Fibroblast of peridontal ligament (primary cell): ENCODE measurements around the gene ANTXR1.

Experiments used
- DNase-seq: peaks from one replicate; pipeline ENCODE4 v3.0.0-alpha.2; 2010; ENCODE audit errors: extremely low read depth

Gene ANTXR1

GRCh38 chr2:69132960-69133590 is 120.1 kb downstream of the ANTXR1 start:
- no peak for DNase-seq

GRCh38 chr2:69133898-69134297 is 120.9 kb downstream of the ANTXR1 start:
- DNase-seq, result no peak

- peak; percentile 23 for DNase-seq
These were observed 121.4 kb downstream of the ANTXR1 start for GRCh38 chr2:69134306-69134945.

DNA sequence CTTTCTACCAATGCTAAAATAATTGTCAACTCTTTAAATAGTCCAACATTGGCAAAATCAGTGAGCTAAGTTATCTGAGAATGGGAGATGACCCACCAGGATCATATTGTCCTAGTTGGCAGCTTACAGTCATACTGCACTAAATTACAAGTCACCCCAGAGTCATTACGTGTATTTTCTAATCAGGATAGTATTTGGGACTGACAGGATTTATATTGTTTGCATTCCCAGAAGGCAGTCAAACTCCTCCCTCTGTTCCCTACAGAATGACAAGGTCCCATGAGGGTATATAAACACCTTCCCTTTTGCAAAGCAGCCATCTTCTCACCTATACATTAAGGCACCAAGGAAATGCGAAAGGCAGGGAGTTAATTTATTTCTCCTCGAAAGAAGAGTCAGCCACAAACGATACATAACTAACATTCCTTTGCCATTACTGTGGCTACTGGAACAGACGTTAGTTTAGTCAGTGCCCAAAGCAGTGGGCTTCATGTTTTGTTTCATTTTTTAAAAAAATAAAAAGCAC is 125.3 kb downstream of the ANTXR1 start:
- peak; percentile 77 for DNase-seq

DNA sequence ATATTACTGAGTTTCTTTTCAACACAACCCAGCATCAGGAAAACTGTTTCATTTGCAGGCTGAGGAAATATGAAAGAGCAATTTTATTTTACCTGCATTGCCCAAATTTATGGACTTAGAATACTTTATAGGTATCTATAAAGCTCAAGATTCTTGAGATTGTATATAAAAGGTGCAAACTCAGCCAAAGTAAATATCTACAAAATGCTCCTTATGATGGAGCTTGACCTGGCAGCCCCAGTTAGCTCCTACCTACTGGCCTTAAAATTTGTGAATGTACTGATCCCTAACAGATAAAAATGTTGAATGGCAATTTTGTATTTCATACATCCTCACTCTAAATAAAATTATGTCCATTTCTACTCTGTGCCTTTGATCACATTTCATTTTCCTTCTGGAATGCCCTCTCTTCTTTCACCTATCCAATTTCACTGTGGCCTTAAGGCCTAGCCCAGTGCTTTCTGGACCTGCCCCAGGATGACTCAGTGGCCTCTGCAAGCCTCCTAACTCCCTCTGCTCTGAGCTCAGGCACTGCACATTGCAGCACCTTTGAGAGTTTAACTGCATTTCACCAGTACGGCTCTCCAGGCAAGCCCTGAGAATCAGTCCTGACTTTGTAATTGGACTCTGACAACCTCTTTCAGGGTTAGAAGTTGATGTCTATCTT is 125.9 kb downstream of the ANTXR1 start:
- DNase-seq, result peak; percentile 74

DNA sequence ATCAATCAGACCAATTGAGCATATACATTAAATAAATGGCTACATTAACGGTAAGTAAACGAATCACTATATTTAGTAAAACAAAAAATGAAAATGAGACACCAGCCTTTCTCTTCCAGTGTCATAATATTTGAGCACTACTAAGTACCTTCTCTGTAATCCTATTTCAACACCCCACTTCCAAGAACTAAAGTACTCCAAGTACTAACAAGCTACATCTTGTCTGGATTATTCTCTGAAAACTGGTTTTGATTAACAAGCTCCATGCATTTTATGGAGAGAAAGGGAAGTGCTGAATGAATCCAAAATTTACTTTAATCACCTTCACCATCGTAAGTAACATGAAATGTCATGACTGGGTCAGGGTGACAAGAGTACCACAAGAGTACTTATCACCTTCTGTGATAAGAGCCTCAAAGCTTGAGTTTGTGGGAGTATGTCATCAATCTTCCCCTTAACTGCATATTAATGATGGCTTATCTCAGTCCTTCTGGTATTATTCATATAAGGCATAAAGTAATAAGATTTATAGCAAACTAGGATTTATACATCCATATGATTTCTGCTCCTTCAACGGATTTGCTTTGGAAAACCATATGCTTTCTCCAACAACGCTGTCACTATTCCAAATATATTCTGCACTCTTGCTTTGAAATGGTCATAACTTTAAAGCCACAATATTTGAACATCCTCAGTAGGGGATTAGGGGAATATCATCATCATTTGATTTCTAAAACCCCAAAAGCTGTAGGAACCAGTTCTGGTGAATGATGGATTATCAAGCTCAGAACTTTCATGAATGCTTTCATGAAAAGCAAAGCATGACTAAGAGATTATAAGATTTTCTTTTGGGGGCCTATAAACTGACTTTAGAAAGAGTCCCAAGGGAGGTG is 127.0 kb downstream of the ANTXR1 start:
- peak; percentile 61 for DNase-seq

DNA sequence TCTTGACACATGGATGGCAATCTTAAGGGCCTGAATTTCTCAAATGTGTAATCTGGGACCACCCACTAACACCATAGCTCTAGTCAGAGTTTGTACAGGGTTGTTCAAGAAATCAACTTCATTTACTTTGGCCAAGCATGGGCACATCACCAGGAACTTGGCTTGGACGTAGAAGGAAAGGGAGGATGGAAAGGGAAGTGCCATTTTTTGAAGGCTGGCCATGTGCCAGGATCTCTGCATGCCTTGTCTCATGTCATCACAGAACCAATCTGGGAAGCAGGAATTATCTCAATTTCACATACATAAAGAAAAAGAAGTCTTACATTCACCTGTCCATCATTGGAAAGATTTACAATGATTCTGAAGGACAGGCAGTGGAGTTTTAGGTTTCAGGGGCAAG is 128.1 kb downstream of the ANTXR1 start:
- DNase-seq, result no peak

- no peak for DNase-seq
These were observed 130.9 kb downstream of the ANTXR1 start for GRCh38 chr2:69143748-69144360.

GRCh38 chr2:69145204-69145603 is 132.2 kb downstream of the ANTXR1 start:
- DNase-seq, result no peak

GRCh38 chr2:69147841-69148533 is 135.0 kb downstream of the ANTXR1 start:
- DNase-seq, result no peak

- DNase-seq, result peak; percentile 40
These were observed 136.7 kb downstream of the ANTXR1 start for GRCh38 chr2:69149631-69150215.

- no peak for DNase-seq
These were observed 139.0 kb downstream of the ANTXR1 start for GRCh38 chr2:69151931-69152330.

- no peak for DNase-seq
These were observed 140.0 kb downstream of the ANTXR1 start for GRCh38 chr2:69152847-69153583.

GRCh38 chr2:69154106-69154505 is 141.1 kb downstream of the ANTXR1 start:
- DNase-seq, result peak; percentile 54

- DNase-seq, result no peak
These were observed 143.6 kb downstream of the ANTXR1 start for GRCh38 chr2:69156624-69157023.

- no peak for DNase-seq
These were observed 144.5 kb downstream of the ANTXR1 start for GRCh38 chr2:69157441-69157840.

GRCh38 chr2:69159986-69160385 is 147.0 kb downstream of the ANTXR1 start:
- DNase-seq, result no peak

DNA sequence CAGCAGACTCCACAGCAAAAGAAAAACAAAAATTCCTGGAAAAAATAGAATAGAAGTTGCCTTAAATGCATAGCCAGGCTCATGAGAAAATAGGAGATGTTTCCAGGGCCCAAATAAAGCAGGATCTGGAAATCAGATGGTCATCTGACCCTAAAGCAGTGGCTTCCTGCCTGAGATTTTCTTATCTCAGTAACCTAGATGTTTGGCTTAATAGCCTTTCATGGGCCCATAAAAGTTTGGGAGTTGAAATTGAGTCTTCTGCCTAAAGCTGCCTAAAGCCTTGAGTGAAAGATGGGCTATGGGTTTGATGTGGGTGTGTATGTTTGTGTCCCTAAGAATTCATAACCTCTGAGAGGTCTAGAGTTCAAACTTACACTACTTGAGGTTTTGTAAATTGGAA is 149.1 kb downstream of the ANTXR1 start:
- DNase-seq, result no peak

DNA sequence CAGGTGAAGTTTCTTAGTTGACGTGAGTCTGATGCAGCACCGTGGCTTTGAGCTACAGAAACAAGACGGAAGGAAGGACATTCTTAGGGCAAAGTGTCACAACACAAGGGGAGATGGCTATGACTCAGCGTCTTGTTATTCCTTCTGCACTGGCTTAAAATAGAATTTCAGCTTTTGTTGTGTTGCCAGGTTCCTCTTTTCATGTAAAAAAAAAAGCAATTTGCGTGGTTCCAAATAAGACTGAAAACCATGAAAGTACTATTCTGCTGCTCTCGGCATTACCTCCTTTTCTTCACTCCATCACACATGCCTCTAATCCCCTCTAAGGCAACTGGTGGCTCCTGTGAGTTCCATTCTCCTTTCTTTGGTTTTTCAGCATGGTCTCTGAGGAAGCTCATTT is 150.1 kb downstream of the ANTXR1 start:
- peak; percentile 79 for DNase-seq

DNA sequence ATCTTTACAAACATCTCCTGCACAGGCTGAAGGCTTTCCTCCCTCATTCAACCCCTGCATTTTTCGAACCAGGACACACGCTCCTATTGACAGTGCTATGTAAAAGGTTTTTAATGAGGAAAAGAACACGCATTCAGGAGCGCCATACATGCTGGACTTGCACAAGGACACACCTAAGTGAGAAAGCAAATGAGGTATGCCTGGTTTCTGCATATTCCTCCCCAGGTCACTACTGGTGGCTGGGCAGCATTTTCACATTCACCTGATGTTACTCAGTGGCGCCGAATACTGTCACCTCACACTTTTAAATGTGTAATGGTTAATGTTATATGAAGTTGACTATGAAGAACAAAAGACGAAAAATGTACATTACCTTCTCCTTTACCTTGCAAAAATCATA is 150.6 kb downstream of the ANTXR1 start:
- no peak for DNase-seq
